GM12878 (cell line): ENCODE measurements around the gene TOX4. TPM values are rescaled to one million over a fixed set of nuclear protein-coding genes. Genes with fewer than 3 reads are reported as not detected.

Source experiments
- BCL11A ChIP-seq: IDR thresholded peaks from 2 replicates; pipeline ENCODE4 v1.6.1; 2011; ENCODE audit warnings: low read depth, low read length
- EGR1 ChIP-seq, 2 experiments: IDR thresholded peaks; 1 replicate in 1 of 2; 2 replicates in 1 of 2; pipeline ENCODE4 v1.6.1; 2011 to 2012; ENCODE audit warnings: low read depth in 2 of 2, low read length in 2 of 2, borderline replicate concordance in 1 of 2, mild to moderate bottlenecking in 1 of 2, moderate library complexity in 1 of 2
- FOXK2 ChIP-seq: fragments of 450-650 bp; IDR thresholded peaks from 2 replicates; pipeline ENCODE4 v1.6.1; 2017; ENCODE audit warnings: mild to moderate bottlenecking, moderate library complexity
- FOXM1 ChIP-seq: IDR thresholded peaks from 2 replicates; pipeline ENCODE4 v1.6.1; 2012; ENCODE audit warnings: low read depth, mild to moderate bottlenecking, inconsistent platforms, low read length, moderate library complexity
- IKZF1 ChIP-seq: fragments of 450-650 bp; conservative IDR thresholded peaks from 2 replicates; pipeline ENCODE4 v1.6.1; 2017; ENCODE audit warnings: antibody characterized with exemption, mild to moderate bottlenecking
- IRF3 ChIP-seq: fragments of 450-650 bp; IDR thresholded peaks from 2 replicates; pipeline ENCODE4 v1.6.1; 2014; ENCODE audit warnings: mild to moderate bottlenecking
- IRF5 ChIP-seq: fragments of 450-650 bp; IDR thresholded peaks from 2 replicates; pipeline ENCODE4 v1.6.1; 2017; ENCODE audit warnings: borderline replicate concordance
- KLF5 ChIP-seq: fragments of 450-650 bp; IDR thresholded peaks from 2 replicates; pipeline ENCODE4 v1.6.1; 2014; ENCODE audit warnings: mild to moderate bottlenecking; ENCODE audit not compliant: partially characterized antibody
- NFYA ChIP-seq: IDR thresholded peaks from 2 replicates; pipeline ENCODE4 v1.6.1; 2011; ENCODE audit warnings: low read depth, mild to moderate bottlenecking, low read length, improper control_type of control experiment, borderline replicate concordance
- POLR2A ChIP-seq: IDR thresholded peaks from 2 replicates; pipeline ENCODE4 v1.6.1; 2011; ENCODE audit warnings: low read depth, mild to moderate bottlenecking, low read length
- RB1 ChIP-seq: fragments of 450-650 bp; formaldehyde crosslinking; IDR thresholded peaks from 2 replicates; pipeline ENCODE4 v1.6.1; 2017; ENCODE audit warnings: mild to moderate bottlenecking, borderline replicate concordance
- SKIL ChIP-seq: fragments of 450-650 bp; IDR thresholded peaks from 2 replicates; pipeline ENCODE4 v1.6.1; 2017; ENCODE audit warnings: mild to moderate bottlenecking, low read depth, inconsistent platforms; ENCODE audit not compliant: poor library complexity, severe bottlenecking
- SRF ChIP-seq, 2 experiments: IDR thresholded peaks; 2 replicates each; pipeline ENCODE4 v1.6.1; 2011; ENCODE audit warnings: low read depth in 2 of 2, low read length in 2 of 2, mild to moderate bottlenecking in 1 of 2, moderate library complexity in 1 of 2
- TARDBP ChIP-seq: IDR thresholded peaks from 2 replicates; pipeline ENCODE4 v1.6.1; 2016; ENCODE audit warnings: borderline replicate concordance
- polyA plus RNA-seq, 11 experiments: library from polyadenylated mRNA; depleted of rRNA in 4 of 11; unstranded in 6 of 11; stranded (reverse) in 5 of 11; fragments of >200 nt; fragmentation: Nextera tagmentation in 4 of 11; fragmentation: Illumina TruSeq in 1 of 11; extraction: Ambion mirVana in 4 of 11; extraction: Trizol in 1 of 11; gene quantifications; 1 replicate in 1 of 11; 2 replicates in 10 of 11; pipeline versions ENCODE4 v1.2.1 to v1.2.3, GENCODE V29; 2011 to 2016; ENCODE audit warnings: inconsistent platforms in 2 of 11, missing spikeins in 2 of 11, low read depth in 1 of 11
- total RNA-seq, 4 experiments: library from RNA; depleted of rRNA in 3 of 4; stranded (reverse); fragments of >200 nt in 3 of 4; fragmentation: Illumina TruSeq in 1 of 4; extraction: Trizol in 1 of 4; gene quantifications; 2 replicates each; pipeline versions ENCODE4 v1.2.1 to v1.2.3, GENCODE V29; 2013 to 2021

The TOX4 gene
- total and polyA plus RNA-seq, 10 of the 15 experiments (the other 5 are each of a cell fraction or from before 2014, with no cell fraction given), result 18.4 to 113 (median 55.2) TPM

- no peak for TF ChIP-seq FOXM1
- peak; percentile 81 for TF ChIP-seq FOXK2
- TF ChIP-seq POLR2A, result peak; percentile 53
- no peak for TF ChIP-seq SRF (IDR thresholded peaks at IDR 0.05; ENCODE audit: low read depth in 2 of 2, low read length in 2 of 2)
- no peak for TF ChIP-seq IRF3
- TF ChIP-seq NFYA, result no peak
- TF ChIP-seq KLF5, result no peak
- TF ChIP-seq EGR1 (IDR thresholded peaks at IDR 0.05; ENCODE audit: borderline replicate concordance in 1 of 2, low read depth in 2 of 2, low read length in 2 of 2), result peak in 1 of 2 experiments; percentile 96; a peak in 2 of 3 replicates
- TF ChIP-seq RB1, result no peak
- TF ChIP-seq BCL11A, result no peak
- TF ChIP-seq SKIL, result no peak
- TF ChIP-seq IRF5, result no peak
- peak; percentile 53; the same call in 1 of the 2 replicates for TF ChIP-seq IKZF1
- no peak; the same call in 1 of the 2 replicates for TF ChIP-seq TARDBP
Measured at GRCh38 chr14:21525962-21526671, 49.1 kb downstream of the TOX4 start, which contains the start of gene SALL2 (continued).
